ENCODE data around the gene ACTL7B. TPM values are rescaled to one million over a fixed set of nuclear protein-coding genes. Genes with fewer than 3 reads are reported as not detected.

ACTL7B gene
- polyA plus RNA-seq, 1 donor from 2014 or later: not detected

DNA sequence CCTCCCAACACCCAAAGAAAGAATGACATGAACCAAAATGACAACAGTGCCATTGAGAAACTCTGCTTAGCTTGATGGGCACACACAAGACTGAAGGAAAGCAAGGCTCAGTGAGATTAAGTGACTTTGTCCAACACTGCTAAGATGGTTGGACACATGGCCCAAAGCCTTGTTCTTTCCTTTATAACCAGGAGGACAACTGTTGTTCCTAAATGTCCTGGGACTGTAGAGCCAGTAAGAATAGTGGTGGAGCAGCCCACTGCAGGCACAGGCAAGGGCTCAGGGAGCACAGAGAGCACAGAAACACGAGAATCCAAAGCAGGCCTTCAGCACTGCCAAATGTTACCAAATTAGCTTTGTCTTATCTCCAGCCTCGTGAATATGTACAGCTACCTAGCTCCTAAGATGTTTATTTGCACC is 10.2 kb upstream of the ACTL7B start:
- no peaks in the 10 kb centered on the region for H3K9me2 ChIP-seq (ENCODE audit: insufficient read depth, low read length)
- peaks cover 16% of the 10 kb centered on the region for H3K36me3 ChIP-seq (ENCODE audit: insufficient read depth, low read length)
- peaks cover 7% of the 10 kb centered on the region for H3F3A ChIP-seq (ENCODE audit: insufficient read depth, low read length, poor library complexity, severe bottlenecking)
- no peak overlapping the region for H3K4me3 ChIP-seq (ENCODE audit: low read length)
- H3K27ac ChIP-seq (ENCODE audit: low read length): no peak overlapping the region
- TF ChIP-seq TAF1 (IDR thresholded peaks at IDR 0.05; ENCODE audit: low read depth): no peak
- no peak for TF ChIP-seq RAD21 (conservative IDR thresholded peaks at IDR 0.05)
- TF ChIP-seq EZH2 (IDR thresholded peaks at IDR 0.05; ENCODE audit: borderline replicate concordance, insufficient read depth, low read length, poor library complexity, severe bottlenecking): no peak
- no peaks in the 10 kb centered on the region for H3K79me2 ChIP-seq (replicated peaks; ENCODE audit: insufficient read depth, low read length)
- H3K4me2 ChIP-seq (ENCODE audit: low read length): no peak overlapping the region
- no peaks in the 10 kb centered on the region for H3K27me3 ChIP-seq (ENCODE audit: insufficient read depth, low read depth, low read length)
- no peaks in the 10 kb centered on the region for H4K20me1 ChIP-seq (ENCODE audit: insufficient read depth)
- no peak overlapping the region for H3K9ac ChIP-seq (ENCODE audit: low read length)
- no peak overlapping the region for H2AFZ ChIP-seq (ENCODE audit: low read depth, low read length)
- no peaks in the 10 kb centered on the region for H3K9me3 ChIP-seq (ENCODE audit: low read length)

GRCh38 chr9:108865037-108865436 is 9.3 kb upstream of the ACTL7B start:
- Histone ChIP-seq H3K27ac (ENCODE audit: low read length) (no peak overlapping the region), H3K27me3 (ENCODE audit: insufficient read depth, low read depth, low read length) (no peaks in the 10 kb centered on the region), H3K9me2 (ENCODE audit: insufficient read depth, low read length) (no peaks in the 10 kb centered on the region), H3K9ac (ENCODE audit: low read length) (no peak overlapping the region), H3K9me3 (ENCODE audit: low read length) (no peaks in the 10 kb centered on the region), H3K4me3 (ENCODE audit: low read length) (no peak overlapping the region), H3K36me3 (ENCODE audit: insufficient read depth, low read length) (peaks cover 15% of the 10 kb centered on the region), H3F3A (ENCODE audit: insufficient read depth, low read length, poor library complexity, severe bottlenecking) (peaks cover 7% of the 10 kb centered on the region), H4K20me1 (ENCODE audit: insufficient read depth) (no peaks in the 10 kb centered on the region), H3K79me2 (replicated peaks; ENCODE audit: insufficient read depth, low read length) (no peaks in the 10 kb centered on the region), H2AFZ (ENCODE audit: low read depth, low read length) (no peak overlapping the region), H3K4me2 (ENCODE audit: low read length) (no peak overlapping the region)
- TF ChIP-seq TAF1 (IDR thresholded peaks at IDR 0.05; ENCODE audit: low read depth) (no peak), EP300 (conservative IDR thresholded peaks at IDR 0.05; ENCODE audit: poor library complexity, severe bottlenecking) (no peak), SMC3 (conservative IDR thresholded peaks at IDR 0.05; ENCODE audit: poor library complexity) (no peak), CTCF (IDR thresholded peaks at IDR 0.05; ENCODE audit: poor library complexity, severe bottlenecking) (no peak), MXI1 (conservative IDR thresholded peaks at IDR 0.05; ENCODE audit: poor library complexity, severe bottlenecking) (no peak), EZH2 (IDR thresholded peaks at IDR 0.05; ENCODE audit: borderline replicate concordance, insufficient read depth, low read length, poor library complexity, severe bottlenecking) (no peak), POLR2AphosphoS5 (IDR thresholded peaks at IDR 0.05) (no peak), RAD21 (conservative IDR thresholded peaks at IDR 0.05) (no peak)
- TF ChIP-seq, protein P1, sequence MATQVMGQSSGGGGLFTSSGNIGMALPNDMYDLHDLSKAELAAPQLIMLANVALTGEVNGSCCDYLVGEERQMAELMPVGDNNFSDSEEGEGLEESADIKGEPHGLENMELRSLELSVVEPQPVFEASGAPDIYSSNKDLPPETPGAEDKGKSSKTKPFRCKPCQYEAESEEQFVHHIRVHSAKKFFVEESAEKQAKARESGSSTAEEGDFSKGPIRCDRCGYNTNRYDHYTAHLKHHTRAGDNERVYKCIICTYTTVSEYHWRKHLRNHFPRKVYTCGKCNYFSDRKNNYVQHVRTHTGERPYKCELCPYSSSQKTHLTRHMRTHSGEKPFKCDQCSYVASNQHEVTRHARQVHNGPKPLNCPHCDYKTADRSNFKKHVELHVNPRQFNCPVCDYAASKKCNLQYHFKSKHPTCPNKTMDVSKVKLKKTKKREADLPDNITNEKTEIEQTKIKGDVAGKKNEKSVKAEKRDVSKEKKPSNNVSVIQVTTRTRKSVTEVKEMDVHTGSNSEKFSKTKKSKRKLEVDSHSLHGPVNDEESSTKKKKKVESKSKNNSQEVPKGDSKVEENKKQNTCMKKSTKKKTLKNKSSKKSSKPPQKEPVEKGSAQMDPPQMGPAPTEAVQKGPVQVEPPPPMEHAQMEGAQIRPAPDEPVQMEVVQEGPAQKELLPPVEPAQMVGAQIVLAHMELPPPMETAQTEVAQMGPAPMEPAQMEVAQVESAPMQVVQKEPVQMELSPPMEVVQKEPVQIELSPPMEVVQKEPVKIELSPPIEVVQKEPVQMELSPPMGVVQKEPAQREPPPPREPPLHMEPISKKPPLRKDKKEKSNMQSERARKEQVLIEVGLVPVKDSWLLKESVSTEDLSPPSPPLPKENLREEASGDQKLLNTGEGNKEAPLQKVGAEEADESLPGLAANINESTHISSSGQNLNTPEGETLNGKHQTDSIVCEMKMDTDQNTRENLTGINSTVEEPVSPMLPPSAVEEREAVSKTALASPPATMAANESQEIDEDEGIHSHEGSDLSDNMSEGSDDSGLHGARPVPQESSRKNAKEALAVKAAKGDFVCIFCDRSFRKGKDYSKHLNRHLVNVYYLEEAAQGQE (IDR thresholded peaks at IDR 0.05; ENCODE audit: borderline replicate concordance): no peak
